ENCODE measurements around the gene ERP44.
"Not testable (repeated sequence)": the region's sequence is repeated elsewhere in the genome, so short reads cannot be mapped to it uniquely, and the experiment has no call there.

Gene ERP44

GRCh38 chr9:100069068-100069467 lies 29.7 kb downstream of the ERP44 start:
- H3K36me3 ChIP-seq (ENCODE audit: control insufficient read depth, insufficient read depth, low read length); H3K4me1 ChIP-seq (ENCODE audit: control insufficient read depth, insufficient read depth, low read length, poor library complexity, severe bottlenecking); H3K4me3 ChIP-seq (ENCODE audit: extremely low read depth, insufficient read depth, low read length, poor library complexity, severe bottlenecking); H3K27ac ChIP-seq (ENCODE audit: low read depth, low read length, severe bottlenecking); H3K9me3 ChIP-seq (ENCODE audit: control insufficient read depth, low read length): not testable (repeated sequence)
- no CpG with 5 or more reads among the region's 3 CpGs for WGBS, 2 experiments (ENCODE audit: insufficient coverage in 2 of 2)

GRCh38 chr9:100067990-100068389 lies 30.8 kb downstream of the ERP44 start:
- 98 to 100% methylated on average over 1 to 7 of the region's 30 CpGs for WGBS, 2 experiments (ENCODE audit: insufficient coverage in 2 of 2)

GRCh38 chr9:100066539-100066938 lies 32.3 kb downstream of the ERP44 start:
- H3K4me3 ChIP-seq (ENCODE audit: extremely low read depth, insufficient read depth, low read length, poor library complexity, severe bottlenecking), result no peak overlapping the region
- no CpG with 5 or more reads among the region's 2 CpGs for WGBS, 2 experiments (ENCODE audit: insufficient coverage in 2 of 2)
- no peak overlapping the region for H3K27ac ChIP-seq (ENCODE audit: low read depth, low read length, severe bottlenecking)
- peaks cover 4% of the 10 kb centered on the region for H3K4me1 ChIP-seq (ENCODE audit: control insufficient read depth, insufficient read depth, low read length, poor library complexity, severe bottlenecking)
- H3K36me3 ChIP-seq (ENCODE audit: control insufficient read depth, insufficient read depth, low read length), result no peaks in the 10 kb centered on the region
- no peaks in the 10 kb centered on the region for H3K9me3 ChIP-seq (ENCODE audit: control insufficient read depth, low read length)

More at GRCh38 chr9:100067990-100068389, 30.8 kb downstream of the ERP44 start:
- H3K9me3 ChIP-seq (ENCODE audit: control insufficient read depth, low read length); H3K27ac ChIP-seq (ENCODE audit: low read depth, low read length, severe bottlenecking); H3K36me3 ChIP-seq (ENCODE audit: control insufficient read depth, insufficient read depth, low read length); H3K4me1 ChIP-seq (ENCODE audit: control insufficient read depth, insufficient read depth, low read length, poor library complexity, severe bottlenecking); H3K4me3 ChIP-seq (ENCODE audit: extremely low read depth, insufficient read depth, low read length, poor library complexity, severe bottlenecking): not testable (repeated sequence)

DNA sequence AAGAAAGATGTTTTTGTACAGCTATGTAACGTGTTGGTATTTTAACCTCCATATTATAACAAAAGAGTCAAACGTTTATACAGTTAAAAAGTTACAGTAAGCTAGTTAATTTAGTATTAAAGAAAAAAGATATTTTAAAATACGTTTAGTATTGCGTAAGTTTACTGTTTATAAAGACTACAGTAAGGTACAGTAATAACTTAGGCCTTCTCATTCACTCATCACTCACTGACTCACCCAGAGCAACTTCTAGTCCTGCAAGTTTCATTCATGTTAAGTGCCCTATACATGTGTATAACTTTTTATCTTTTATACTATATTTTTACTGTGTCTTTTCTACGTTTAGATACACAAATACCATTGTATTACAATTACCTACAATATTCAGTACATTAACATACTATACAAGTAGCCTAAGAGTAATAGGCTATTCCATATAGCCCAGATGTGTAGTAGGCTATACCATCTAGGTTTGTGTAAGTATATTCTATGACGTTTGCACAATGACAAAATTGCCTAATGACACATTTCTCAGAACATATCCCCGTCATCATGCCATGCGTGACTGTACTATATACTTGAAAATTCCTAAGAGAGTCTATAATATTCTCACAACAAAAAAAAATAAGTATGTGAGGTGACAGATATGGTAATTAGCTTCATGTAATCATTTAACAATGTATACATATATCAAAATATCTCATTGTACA lies 33.8 kb downstream of the ERP44 start:
- Histone ChIP-seq H3K4me1 (ENCODE audit: control insufficient read depth, insufficient read depth, low read length, poor library complexity, severe bottlenecking) (peaks cover 4% of the 10 kb centered on the region), H3K4me3 (ENCODE audit: extremely low read depth, insufficient read depth, low read length, poor library complexity, severe bottlenecking) (no peak overlapping the region), H3K9me3 (ENCODE audit: control insufficient read depth, low read length) (no peaks in the 10 kb centered on the region), H3K27ac (ENCODE audit: low read depth, low read length, severe bottlenecking) (no peak overlapping the region), H3K36me3 (ENCODE audit: control insufficient read depth, insufficient read depth, low read length) (no peaks in the 10 kb centered on the region)
- no CpG with 5 or more reads among the region's 8 CpGs for WGBS, 2 experiments (ENCODE audit: insufficient coverage in 2 of 2)

DNA sequence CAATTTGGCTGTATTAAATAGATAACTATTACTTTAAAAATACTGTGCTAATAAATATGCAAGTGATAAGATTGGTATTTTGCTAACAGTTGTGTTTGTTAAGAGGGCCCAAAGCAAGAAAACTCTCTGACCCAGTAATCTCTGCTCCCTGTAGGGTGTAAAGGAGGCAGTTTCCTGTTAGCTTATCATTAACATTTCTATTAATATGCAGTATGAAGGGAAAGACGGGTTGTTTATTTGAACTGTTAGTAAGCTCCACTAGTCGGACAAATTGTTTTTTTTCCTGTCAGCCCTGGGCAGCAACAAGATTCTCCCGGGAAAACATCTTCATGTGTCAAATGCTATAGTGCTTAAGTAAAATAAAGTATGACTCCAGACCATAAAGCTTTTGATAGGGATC lies 35.6 kb downstream of the ERP44 start:
- no peak overlapping the region for H3K27ac ChIP-seq (ENCODE audit: low read depth, low read length, severe bottlenecking)
- 60% methylated on average over 1 of the region's 3 CpGs; no CpG with 5 or more reads in 1 of the 2 experiments for WGBS, 2 experiments (ENCODE audit: insufficient coverage in 2 of 2)
- H3K36me3 ChIP-seq (ENCODE audit: control insufficient read depth, insufficient read depth, low read length), result peaks cover 9% of the 10 kb centered on the region
- no peak overlapping the region for H3K4me3 ChIP-seq (ENCODE audit: extremely low read depth, insufficient read depth, low read length, poor library complexity, severe bottlenecking)
- H3K9me3 ChIP-seq (ENCODE audit: control insufficient read depth, low read length), result no peaks in the 10 kb centered on the region
- H3K4me1 ChIP-seq (ENCODE audit: control insufficient read depth, insufficient read depth, low read length, poor library complexity, severe bottlenecking), result peaks cover 4% of the 10 kb centered on the region

DNA sequence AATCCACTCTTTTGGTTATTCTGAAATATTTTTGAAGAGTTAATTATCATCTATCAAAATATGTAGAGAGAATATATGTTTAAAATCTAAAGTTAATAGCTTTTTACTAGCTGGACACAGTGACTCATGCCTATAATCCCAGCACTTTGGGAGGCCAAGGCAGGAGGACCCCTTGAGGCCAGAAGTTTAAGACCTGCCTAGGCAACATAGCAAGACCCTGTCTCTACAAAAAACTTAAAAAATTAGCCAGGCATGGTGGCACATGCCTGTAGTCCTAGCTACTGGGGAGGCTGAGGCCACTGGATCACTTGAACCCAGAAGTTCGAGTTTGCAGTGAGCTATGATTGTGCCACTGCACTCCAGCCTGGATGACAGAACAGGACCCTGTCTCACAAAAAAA lies 36.1 kb downstream of the ERP44 start:
- not testable (repeated sequence) for H3K36me3 ChIP-seq (ENCODE audit: control insufficient read depth, insufficient read depth, low read length); H3K27ac ChIP-seq (ENCODE audit: low read depth, low read length, severe bottlenecking)
- WGBS, 2 experiments (ENCODE audit: insufficient coverage in 2 of 2), result no CpG with 5 or more reads among the region's 1 CpG

DNA sequence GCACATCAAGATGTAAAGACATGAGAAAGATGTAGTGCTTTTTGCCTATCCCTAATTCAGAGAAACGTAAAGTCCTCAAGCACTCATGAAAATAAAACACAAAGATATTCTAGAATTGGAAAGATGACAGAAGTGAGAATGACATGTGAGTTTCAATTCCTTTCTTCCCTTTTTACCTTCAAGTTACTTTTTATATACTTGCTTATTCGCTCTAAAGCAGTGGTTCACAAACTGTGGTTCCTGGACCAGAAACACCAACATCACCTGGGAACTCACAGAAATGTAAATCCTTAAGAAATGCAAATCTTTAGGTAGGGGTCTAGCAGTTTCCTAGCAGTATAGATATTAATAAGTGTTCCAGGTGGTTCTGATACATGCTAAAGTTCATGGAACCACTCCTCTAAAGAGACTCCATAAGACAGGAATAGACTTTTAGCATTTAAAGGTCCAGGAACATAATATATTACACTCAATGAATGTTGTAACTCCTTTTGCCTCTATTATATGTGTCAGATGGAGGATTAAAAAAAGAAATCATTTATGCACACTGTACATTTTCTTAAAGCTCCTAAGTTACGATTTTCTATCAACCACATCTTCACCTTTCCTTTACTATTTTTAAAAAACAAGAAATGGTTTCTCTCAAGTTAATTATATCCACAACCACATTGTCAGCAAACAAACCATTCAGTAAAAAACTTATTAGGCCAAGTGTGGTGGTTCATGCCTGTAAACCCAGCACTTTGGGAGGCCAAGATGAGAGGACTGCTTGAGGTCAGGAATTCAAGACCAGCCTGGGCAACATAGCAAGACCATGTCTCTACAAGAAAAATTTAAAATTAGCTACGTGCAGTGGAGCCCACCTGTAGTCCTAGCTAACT lies 39.9 kb downstream of the ERP44 start:
- WGBS, 2 experiments (ENCODE audit: insufficient coverage in 2 of 2), result 100% methylated on average over 1 of the region's 4 CpGs
- Histone ChIP-seq H3K36me3 (ENCODE audit: control insufficient read depth, insufficient read depth, low read length) (peaks cover 9% of the 10 kb centered on the region), H3K27ac (ENCODE audit: low read depth, low read length, severe bottlenecking) (no peak overlapping the region), H3K4me3 (ENCODE audit: extremely low read depth, insufficient read depth, low read length, poor library complexity, severe bottlenecking) (no peak overlapping the region), H3K9me3 (ENCODE audit: control insufficient read depth, low read length) (no peaks in the 10 kb centered on the region), H3K4me1 (ENCODE audit: control insufficient read depth, insufficient read depth, low read length, poor library complexity, severe bottlenecking) (peaks cover 4% of the 10 kb centered on the region)

More for the DNA sequence above, 36.1 kb downstream of the ERP44 start:
- H3K4me1 ChIP-seq (ENCODE audit: control insufficient read depth, insufficient read depth, low read length, poor library complexity, severe bottlenecking); H3K4me3 ChIP-seq (ENCODE audit: extremely low read depth, insufficient read depth, low read length, poor library complexity, severe bottlenecking); H3K9me3 ChIP-seq (ENCODE audit: control insufficient read depth, low read length): not testable (repeated sequence)

DNA sequence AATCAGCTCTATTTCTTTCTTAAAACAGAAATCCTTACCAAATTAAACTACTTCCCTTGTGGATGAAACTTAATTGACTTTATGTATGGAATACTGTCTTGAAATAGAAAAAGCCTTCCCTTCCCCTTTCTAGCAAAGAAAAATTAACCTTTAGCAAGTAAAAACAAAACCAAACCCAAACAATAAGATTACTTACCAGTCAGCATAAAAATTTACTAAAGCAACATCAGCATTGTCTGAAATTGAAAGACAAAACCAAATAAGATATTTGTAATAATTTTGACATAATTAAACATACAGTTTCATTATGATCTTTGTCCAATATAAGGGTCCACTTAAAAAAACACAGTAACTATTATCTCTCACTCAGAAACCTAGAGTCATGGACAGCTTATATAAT lies 41.2 kb downstream of the ERP44 start:
- no peak overlapping the region for H3K4me3 ChIP-seq (ENCODE audit: extremely low read depth, insufficient read depth, low read length, poor library complexity, severe bottlenecking)

GRCh38 chr9:100056561-100056960 lies 42.2 kb downstream of the ERP44 start:
- Histone ChIP-seq H3K4me1 (ENCODE audit: control insufficient read depth, insufficient read depth, low read length, poor library complexity, severe bottlenecking) (no peaks in the 10 kb centered on the region), H3K36me3 (ENCODE audit: control insufficient read depth, insufficient read depth, low read length) (peaks cover 9% of the 10 kb centered on the region), H3K27ac (ENCODE audit: low read depth, low read length, severe bottlenecking) (no peak overlapping the region), H3K9me3 (ENCODE audit: control insufficient read depth, low read length) (no peaks in the 10 kb centered on the region), H3K4me3 (ENCODE audit: extremely low read depth, insufficient read depth, low read length, poor library complexity, severe bottlenecking) (no peak overlapping the region)
- 94 to 100% methylated on average over 1 to 2 of the region's 2 CpGs for WGBS, 2 experiments (ENCODE audit: insufficient coverage in 2 of 2)

More for the DNA sequence above, 41.2 kb downstream of the ERP44 start:
- no peaks in the 10 kb centered on the region for H3K9me3 ChIP-seq (ENCODE audit: control insufficient read depth, low read length)
- peaks cover 9% of the 10 kb centered on the region for H3K36me3 ChIP-seq (ENCODE audit: control insufficient read depth, insufficient read depth, low read length)
- no peaks in the 10 kb centered on the region for H3K4me1 ChIP-seq (ENCODE audit: control insufficient read depth, insufficient read depth, low read length, poor library complexity, severe bottlenecking)
- H3K27ac ChIP-seq (ENCODE audit: low read depth, low read length, severe bottlenecking), result no peak overlapping the region

DNA sequence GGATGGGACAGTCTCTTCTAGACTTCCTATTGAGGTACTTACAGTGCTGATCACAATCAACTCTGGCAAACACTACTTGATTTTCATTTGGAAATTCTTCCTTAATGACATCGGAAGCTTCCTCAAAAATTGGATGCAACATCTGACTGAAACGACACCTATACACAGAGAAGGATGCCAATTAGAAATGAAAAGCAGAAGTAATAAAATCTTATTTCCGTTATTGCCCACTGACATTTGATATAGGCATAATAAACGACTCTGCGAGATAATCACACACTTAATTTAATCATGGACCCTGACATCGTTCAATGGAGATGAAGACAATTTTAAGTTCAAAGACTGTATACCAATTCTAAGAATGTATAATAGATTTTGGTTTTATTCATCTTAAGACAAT lies 46.4 kb downstream of the ERP44 start:
- Histone ChIP-seq H3K9me3 (ENCODE audit: control insufficient read depth, low read length) (no peaks in the 10 kb centered on the region), H3K4me3 (ENCODE audit: extremely low read depth, insufficient read depth, low read length, poor library complexity, severe bottlenecking) (no peak overlapping the region), H3K36me3 (ENCODE audit: control insufficient read depth, insufficient read depth, low read length) (peaks cover 9% of the 10 kb centered on the region), H3K27ac (ENCODE audit: low read depth, low read length, severe bottlenecking) (no peak overlapping the region), H3K4me1 (ENCODE audit: control insufficient read depth, insufficient read depth, low read length, poor library complexity, severe bottlenecking) (no peaks in the 10 kb centered on the region)
- 100% methylated on average over 2 of the region's 6 CpGs for WGBS, 2 experiments (ENCODE audit: insufficient coverage in 2 of 2)

DNA sequence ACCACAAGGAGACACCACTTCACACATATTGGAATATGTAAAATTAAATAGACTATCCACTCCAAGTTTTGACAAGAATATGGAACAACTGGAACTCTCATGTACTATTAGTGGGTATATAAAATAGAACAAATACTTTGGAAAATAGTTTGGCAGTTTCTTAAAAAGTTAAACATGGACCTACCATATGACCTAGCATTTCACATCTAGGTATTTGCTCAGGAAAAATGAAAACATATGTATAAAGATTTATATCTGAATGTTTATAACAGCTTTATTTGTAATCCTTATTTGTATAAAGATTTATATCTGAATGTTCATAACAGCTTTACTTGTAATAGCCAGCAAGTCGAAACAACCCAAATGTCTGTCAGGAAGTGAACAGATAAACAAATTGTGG lies 49.2 kb downstream of the ERP44 start:
- Histone ChIP-seq H3K27ac (ENCODE audit: low read depth, low read length, severe bottlenecking) (no peak overlapping the region), H3K4me3 (ENCODE audit: extremely low read depth, insufficient read depth, low read length, poor library complexity, severe bottlenecking) (no peak overlapping the region), H3K9me3 (ENCODE audit: control insufficient read depth, low read length) (no peaks in the 10 kb centered on the region), H3K36me3 (ENCODE audit: control insufficient read depth, insufficient read depth, low read length) (peaks cover 13% of the 10 kb centered on the region), H3K4me1 (ENCODE audit: control insufficient read depth, insufficient read depth, low read length, poor library complexity, severe bottlenecking) (no peaks in the 10 kb centered on the region)
- no CpG with 5 or more reads among the region's 1 CpG for WGBS, 2 experiments (ENCODE audit: insufficient coverage in 2 of 2)

Data from mesodermal cell (in vitro differentiated cells).